Posterior vena cava (tissue), 2 donors: ENCODE measurements around the gene PSMB8. TPM values are rescaled to one million over a fixed set of nuclear protein-coding genes. Genes with fewer than 3 reads are reported as not detected.
A peak's percentile ranks its signal among the peaks of the same experiment; 100 is the strongest.

ENCODE experiments used
- DNase-seq: peaks from one replicate; pipeline ENCODE4 v3.0.0-alpha.2; 2020; ENCODE audit warnings: low spot score
- intact Hi-C, 2 donors: fragments of 100-400 bp; cut with DNase I; formaldehyde crosslinking; loops; one replicate each; pipeline versions ENCODE4 v1.14.1 to v1.14.2; 2022 to 2023
- total RNA-seq, 2 donors: library from RNA; stranded (reverse); fragmentation: NEBNext Ultra II Directional; extraction: Animal tissue kit (Norgen Biotek cat#: 25700); gene quantifications; one replicate each; pipeline ENCODE4 v1.2.1, GENCODE V29; 2021
- donor health status: DM: yes; HTN: yes; CAD: no.
- donor health status: DM: yes; HTN: yes; CAD: no.

The PSMB8 gene
- total RNA-seq, 2 donors from 2014 or later = 37.7 to 42.8 TPM

- intact Hi-C loops = no loop called here
- no peak for DNase-seq
These were observed 18.9 kb upstream of the PSMB8 start for GRCh38 chr6:32862725-32863124.

DNA sequence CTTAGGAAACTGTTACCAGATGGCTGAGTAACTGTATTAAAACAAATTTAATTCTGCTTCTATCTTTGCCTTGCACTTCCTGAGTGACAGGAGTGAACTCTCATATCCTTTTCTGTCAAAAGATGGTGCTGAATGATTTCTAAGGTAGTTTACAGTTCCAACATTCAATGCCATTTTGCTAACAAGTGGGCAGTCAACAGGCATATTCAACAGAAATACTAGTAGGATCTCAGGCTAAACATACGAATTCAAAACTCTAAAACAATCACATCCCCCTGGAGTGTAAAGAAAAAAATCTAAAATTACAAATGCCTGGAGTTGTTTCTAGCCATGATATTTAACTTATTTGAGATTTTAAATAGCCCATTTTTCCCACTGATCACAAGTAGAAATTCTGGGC is 16.8 kb upstream of the PSMB8 start:
- intact Hi-C loops = no loop called here
- DNase-seq = no peak

GRCh38 chr6:32858194-32858593 is 14.3 kb upstream of the PSMB8 start:
- intact Hi-C loops = no loop called here
- no peak for DNase-seq

- DNase-seq = peak; percentile 67
- intact Hi-C loops = no loop called here
These were observed 13.5 kb upstream of the PSMB8 start for GRCh38 chr6:32857156-32857891.

DNA sequence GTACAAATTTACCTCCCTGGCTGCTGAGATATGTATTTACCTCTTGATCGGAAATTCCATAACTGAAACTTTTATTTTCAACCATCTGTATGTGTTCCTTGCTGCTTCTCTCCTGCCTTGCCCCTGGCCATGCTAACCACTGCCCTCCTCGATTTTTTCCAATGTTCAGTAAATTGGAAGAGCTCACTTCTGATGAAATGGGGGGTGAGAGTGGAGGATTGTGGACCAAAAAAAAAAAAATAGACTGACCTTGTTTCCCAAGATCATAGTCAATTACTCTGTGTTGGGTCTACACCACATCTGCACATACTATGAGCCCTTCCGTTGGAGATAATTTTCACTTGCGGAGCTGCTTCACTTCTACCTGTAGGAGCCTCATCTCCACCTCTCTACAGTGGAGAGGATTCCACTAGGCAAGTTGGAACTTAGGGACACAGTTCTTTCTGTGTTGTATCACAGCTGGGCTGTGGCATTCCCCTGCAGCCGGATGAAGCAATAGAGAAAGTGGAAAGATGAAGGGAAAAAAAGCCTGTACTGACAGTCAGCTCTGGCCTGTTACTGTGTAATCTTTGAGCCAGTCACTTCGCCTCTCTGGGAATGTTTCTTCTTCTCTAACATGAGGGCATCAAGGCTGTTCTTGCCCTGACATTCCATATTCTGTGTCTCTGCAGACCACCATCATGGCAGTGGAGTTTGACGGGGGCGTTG is 11.8 kb upstream of the PSMB8 start:
- intact Hi-C loops = no loop called here
- no peak for DNase-seq

- intact Hi-C loops = no loop called here
- no peak for DNase-seq
These were observed 10.7 kb upstream of the PSMB8 start for GRCh38 chr6:32854376-32855178.

GRCh38 chr6:32853541-32854375 is 9.9 kb upstream of the PSMB8 start, which contains the start of the genes PSMB9 and TAP1:
Gene PSMB9 (plus strand): TSS chr6:32854192. CDS start chr6:32854230, 38 bp downstream.
Gene TAP1 (minus strand): TSS chr6:32853704. CDS start chr6:32853636, 68 bp downstream.
- DNase-seq = peak; percentile 98
- intact Hi-C loops = no loop called here

- peak; percentile 84 for DNase-seq
- intact Hi-C loops = no loop called here
These were observed 9.1 kb upstream of the PSMB8 start for GRCh38 chr6:32852844-32853540.

- intact Hi-C loops = no loop called here
- DNase-seq = peak; percentile 85
These were observed 8.4 kb upstream of the PSMB8 start for GRCh38 chr6:32852018-32852843.

DNA sequence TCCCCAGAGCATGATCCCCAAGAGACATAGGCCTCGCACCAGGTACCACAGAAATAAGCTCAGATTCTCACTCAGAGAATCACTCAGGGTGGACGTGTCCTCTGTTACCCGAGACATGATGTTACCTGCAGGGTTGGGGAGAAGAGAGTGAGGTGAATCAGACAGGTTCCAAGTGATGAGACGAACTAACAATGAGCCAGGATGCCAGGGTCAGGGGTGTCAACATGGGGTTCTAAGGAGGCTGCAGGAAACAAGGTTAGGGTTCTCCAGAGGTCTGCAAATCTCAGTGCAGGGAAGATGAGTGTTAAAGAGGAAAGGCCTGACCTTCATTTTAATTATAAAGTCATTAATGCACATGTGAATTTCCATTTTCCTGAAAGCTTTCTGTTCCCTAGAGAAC is 7.2 kb upstream of the PSMB8 start:
- intact Hi-C loops = no loop called here

DNA sequence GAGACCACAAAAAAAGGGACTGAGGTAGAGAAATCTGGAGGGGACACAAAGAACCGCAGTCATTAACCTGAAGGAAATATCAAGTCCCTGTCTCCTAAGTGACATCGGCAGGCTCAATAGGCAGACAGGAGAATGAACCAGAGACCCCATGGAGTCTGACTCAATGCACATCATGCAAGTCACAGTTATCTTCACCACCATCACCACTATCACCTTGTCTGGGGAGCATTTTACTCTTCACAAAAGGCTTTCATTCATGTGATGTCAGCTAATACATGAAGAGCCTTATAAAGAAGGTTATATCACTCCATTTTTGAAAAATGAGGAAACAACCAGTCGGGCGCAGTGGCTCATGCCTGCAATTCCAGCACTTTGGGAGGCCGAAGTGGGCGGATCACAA is 5.3 kb upstream of the PSMB8 start:
- intact Hi-C loops = no loop called here
- no peak for DNase-seq

More for the DNA sequence above, 7.2 kb upstream of the PSMB8 start:
- DNase-seq = no peak

GRCh38 chr6:32847795-32848194 is 3.9 kb upstream of the PSMB8 start:
- DNase-seq = peak; percentile 74
- intact Hi-C loops = no loop called here

- peak; percentile 62 for DNase-seq
- intact Hi-C loops = no loop called here
These were observed 3.2 kb upstream of the PSMB8 start for GRCh38 chr6:32847004-32847403.

GRCh38 chr6:32845384-32845884 is 1.6 kb upstream of the PSMB8 start:
- intact Hi-C loops = no loop called here
- peak; percentile 73 for DNase-seq

DNA sequence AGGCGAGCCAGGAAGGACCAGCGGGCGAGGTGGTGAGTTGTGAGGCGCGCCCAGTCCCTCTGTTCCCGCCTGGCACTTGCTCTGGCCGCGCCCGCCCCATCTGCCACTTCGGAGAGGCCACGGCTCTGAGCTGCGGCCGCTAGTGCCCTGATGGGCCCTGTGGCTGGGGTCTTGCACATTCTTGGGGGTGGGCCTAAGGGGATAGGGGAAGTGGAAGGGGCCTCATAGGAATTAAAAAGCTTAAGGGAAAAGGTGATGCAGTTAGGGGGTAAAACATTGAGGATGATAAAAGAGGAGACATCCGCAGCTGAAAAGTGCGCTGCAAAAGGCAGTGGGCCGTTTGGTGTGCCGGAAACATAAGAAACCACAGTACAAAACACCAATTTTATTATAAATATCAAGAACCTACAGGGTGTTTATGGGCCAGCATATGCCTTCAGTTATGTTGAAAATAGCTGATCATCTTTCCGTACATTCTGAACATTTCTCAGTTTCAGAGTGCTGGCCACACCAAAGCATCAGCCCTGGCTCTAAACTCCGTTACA is 1.1 kb upstream of the PSMB8 start:
- no peak for DNase-seq
- intact Hi-C loops = no loop called here

- DNase-seq = no peak
- intact Hi-C loops = no loop called here
These were observed 392 bp downstream of the PSMB8 start for GRCh38 chr6:32843331-32843978.

DNA sequence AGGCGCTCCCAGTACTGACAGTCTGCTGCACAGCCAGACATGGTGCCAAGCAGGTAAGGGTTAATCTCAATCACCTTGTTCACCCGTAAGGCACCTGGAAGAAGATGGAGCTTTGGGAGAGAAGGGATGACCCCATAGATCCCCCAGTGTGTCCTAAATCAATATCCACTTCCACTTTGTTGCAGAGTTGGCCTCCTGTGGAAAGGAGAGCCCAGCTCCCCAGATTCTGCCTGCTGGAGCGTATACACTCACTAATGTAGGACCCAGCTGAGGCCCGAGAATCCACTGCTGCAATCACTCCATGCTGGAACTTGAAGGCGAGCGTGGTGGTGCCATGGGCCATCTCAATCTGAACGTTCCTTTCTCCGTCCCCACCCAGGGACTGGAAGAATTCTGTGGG is 1.2 kb downstream of the PSMB8 start:
- intact Hi-C loops = no loop called here

More for the DNA sequence above, 1.2 kb downstream of the PSMB8 start:
- DNase-seq = no peak
